Astrocyte of the spinal cord (primary cell): ENCODE results near the gene MRPS2.
A peak's percentile ranks its signal among the peaks of the same experiment; 100 is the strongest.
"Not testable (repeated sequence)": the region's sequence is repeated elsewhere in the genome, so short reads cannot be mapped to it uniquely, and the experiment has no call there.

ENCODE experiments used
- DNase-seq: peaks from one replicate; pipeline ENCODE4 v3.0.0; 2011; ENCODE audit warnings: low read depth, low spot score
- H3K4me3 ChIP-seq: 2 replicates; pipeline ENCODE4 v1.5.1; 2011; ENCODE audit warnings: low read depth, mild to moderate bottlenecking, low read length, moderate library complexity
- CTCF ChIP-seq: IDR thresholded peaks from 2 replicates; pipeline ENCODE4 v1.5.1; 2012; ENCODE audit warnings: low read depth, mild to moderate bottlenecking, low read length, inconsistent platforms
- in situ Hi-C: cut with HindIII; loops from 2 replicates; pipeline ENCODE4 v1.10.0; 2017; ENCODE audit warnings: low sequenced_read_pairs

Gene MRPS2

GRCh38 chr9:135500525-135501260 lies at the start of gene MRPS2:
TSS of gene MRPS2 (plus strand) at chr9:135500682. CDS start at chr9:135500711, 29 bp downstream.
- peak; percentile 86 for DNase-seq
- TF ChIP-seq CTCF: peak; percentile 81
- H3K4me3 ChIP-seq: peak within 1 kb of the TSS; percentile 77
- in situ Hi-C loops: no loop called here

GRCh38 chr9:135450956-135451355 lies 49.5 kb upstream of the MRPS2 start:
- no peak for TF ChIP-seq CTCF
- in situ Hi-C loops: no loop called here
- H3K4me3 ChIP-seq: no peak overlapping the region
- DNase-seq: no peak

DNA sequence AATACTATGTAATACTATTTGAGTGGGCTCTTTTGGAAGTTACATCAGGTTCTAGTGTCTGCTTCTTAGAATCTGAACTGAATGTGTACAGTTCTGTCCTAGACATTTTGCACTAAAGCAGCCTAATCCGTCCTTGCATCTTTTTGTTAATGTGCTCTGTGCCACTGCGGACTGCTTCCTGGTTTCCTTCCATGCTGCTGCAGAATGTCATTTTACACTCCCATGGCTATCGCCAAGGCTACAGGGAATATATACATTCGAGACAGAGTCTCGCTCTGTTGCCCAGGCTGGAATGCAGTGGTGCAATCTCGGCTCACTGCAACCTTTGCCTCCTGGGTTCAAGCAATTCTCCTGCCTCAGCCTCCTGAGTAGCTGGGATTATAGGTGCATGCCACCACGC lies 48.6 kb upstream of the MRPS2 start:
- DNase-seq, H3K4me3 ChIP-seq, in situ Hi-C loops: not testable (repeated sequence)

GRCh38 chr9:135454737-135455136 lies 45.7 kb upstream of the MRPS2 start:
- DNase-seq: no peak
- no peak for TF ChIP-seq CTCF
- no peak overlapping the region for H3K4me3 ChIP-seq
- in situ Hi-C loops: no loop called here

DNA sequence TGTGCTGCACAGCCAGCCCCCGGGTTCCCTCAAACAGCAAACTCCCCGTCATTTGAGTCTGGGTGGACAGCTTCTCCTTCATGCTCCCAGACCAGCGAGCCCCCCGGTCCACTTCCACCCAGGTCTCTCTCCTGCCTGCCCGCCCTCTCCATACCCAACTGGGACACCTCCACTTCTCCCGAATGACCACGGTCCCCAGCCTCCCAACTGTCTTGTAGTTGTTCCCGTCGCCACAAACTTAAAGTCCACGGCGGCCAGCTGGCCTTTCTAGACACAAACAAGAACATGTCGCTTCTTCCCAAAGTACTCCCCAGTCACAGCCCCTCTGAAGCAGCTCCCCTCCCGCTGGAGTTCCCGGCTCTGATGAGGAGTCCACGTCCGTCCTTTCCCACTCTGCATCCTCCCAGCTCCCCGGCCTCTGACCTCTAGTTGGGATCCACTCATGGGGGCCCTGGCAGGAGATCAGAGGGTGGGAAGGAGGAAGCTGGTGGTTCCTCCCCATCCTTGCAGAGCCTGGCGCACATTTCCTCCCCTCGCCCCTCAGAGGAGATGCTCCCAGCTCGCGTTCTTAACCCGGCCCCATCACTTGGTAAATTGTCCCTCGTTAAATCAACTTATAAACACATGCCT lies 45.0 kb upstream of the MRPS2 start:
- no peak for DNase-seq
- no peak overlapping the region for H3K4me3 ChIP-seq
- in situ Hi-C loops: no loop called here
- TF ChIP-seq CTCF: no peak

GRCh38 chr9:135456436-135457104 lies 43.9 kb upstream of the MRPS2 start:
- H3K4me3 ChIP-seq: no peak overlapping the region
- in situ Hi-C loops: no loop called here
- DNase-seq: no peak
- TF ChIP-seq CTCF: no peak

GRCh38 chr9:135458478-135458877 lies 42.0 kb upstream of the MRPS2 start:
- H3K4me3 ChIP-seq, in situ Hi-C loops, DNase-seq: not testable (repeated sequence)
